Heart left ventricle (tissue), 16 donors: ENCODE results near the gene FOXN3. TPM values are rescaled to one million over a fixed set of nuclear protein-coding genes. Genes with fewer than 3 reads are reported as not detected.

Experiments
- ATAC-seq, 4 donors: fragments of 200-7000 bp; cut with Tn5 transposase; one replicate each; pipeline ENCODE4 v1.9.1; 2020 to 2022; ENCODE audit warnings: moderate library complexity in 4 of 4, mild to moderate bottlenecking in 3 of 4, moderate number of reproducible peaks in 1 of 4
- DNase-seq, 5 donors: peaks; one replicate each; pipeline ENCODE4 v3.0.0-alpha.2; 2020
- H3K27ac ChIP-seq, 12 donors: fragments of 200-600 bp; sonication (generic) in 4 of 12; one replicate each; pipeline versions ENCODE4 v1.5.0 to v1.8.0; 2016 to 2022; ENCODE audit warnings: mild to moderate bottlenecking in 2 of 12
- H3K27me3 ChIP-seq, 9 donors: fragments of 200-600 bp; sonication (generic) in 2 of 9; one replicate each; pipeline versions ENCODE4 v1.5.1 to v1.8.0; 2016 to 2022; ENCODE audit warnings: mild to moderate bottlenecking in 3 of 9
- H3K36me3 ChIP-seq, 9 donors: fragments of 200-600 bp; sonication (generic) in 2 of 9; one replicate each; pipeline versions ENCODE4 v1.5.0 to v1.8.0; 2018 to 2022; ENCODE audit warnings: mild to moderate bottlenecking in 2 of 9
- H3K4me1 ChIP-seq, 12 donors: fragments of 200-600 bp; sonication (generic) in 4 of 12; one replicate each; pipeline versions ENCODE4 v1.5.0 to v1.8.0; 2016 to 2022; ENCODE audit warnings: mild to moderate bottlenecking in 3 of 12
- H3K4me3 ChIP-seq, 12 donors: fragments of 200-600 bp; sonication (generic) in 4 of 12; one replicate each; pipeline versions ENCODE4 v1.5.0 to v1.8.0; 2017 to 2022; ENCODE audit warnings: mild to moderate bottlenecking in 9 of 12, moderate library complexity in 4 of 12
- H3K9me3 ChIP-seq, 12 donors: fragments of 200-600 bp; sonication (generic) in 4 of 12; one replicate each; pipeline versions ENCODE4 v1.5.0 to v1.8.0; 2016 to 2022; ENCODE audit warnings: mild to moderate bottlenecking in 1 of 12
- POLR2A ChIP-seq, 2 donors: fragments of 450-650 bp; IDR thresholded peaks; one replicate each; pipeline ENCODE4 v1.6.1; 2017; ENCODE audit warnings: antibody characterized with exemption in 2 of 2, mild to moderate bottlenecking in 2 of 2, moderate library complexity in 2 of 2
- WGBS, 4 donors: extraction: QIAGEN DNeasy Blood & Tissue Kit in 2 of 4; methylation state at CpG; one replicate each; pipeline versions ENCODE4 v1.1.5 to v1.1.7; 2013 to 2018; 5-methylcytosine and 5-hydroxymethylcytosine counted together
- intact Hi-C, 10 donors: fragments of 100-400 bp; cut with DNase I; formaldehyde crosslinking; loops; one replicate each; pipeline versions ENCODE4 v1.11.1 to v1.14.2; 2022
- polyA plus RNA-seq, 2 donors: library from polyadenylated mRNA; stranded (reverse); fragments of 200-250 nt; gene quantifications; one replicate each; pipeline ENCODE4 v1.2.3, GENCODE V29; 2013
- total RNA-seq, 9 donors: library from RNA; depleted of rRNA in 2 of 9; stranded (reverse); fragments of >200 nt in 2 of 9; fragmentation: NEBNext Ultra II Directional in 3 of 9; extraction: Animal tissue kit (Norgen Biotek cat#: 25700) in 3 of 9; gene quantifications; one replicate each; pipeline versions ENCODE4 v1.1.0 to v1.2.4, GENCODE V29; 2016 to 2023
- TF ChIP-seq, protein P1 (sequence below), 12 donors: fragments of 200-600 bp; sonication (generic) in 4 of 12; IDR thresholded peaks; one replicate each; pipeline versions ENCODE4 v1.5.0 to v1.8.0; 2018 to 2022; ENCODE audit warnings: antibody characterized with exemption in 12 of 12, mild to moderate bottlenecking in 5 of 12
- donor health status: ischemic (EF 13 %, LVEDD 7.1; RV severe dilation, severe dysfunction).
- donor health status: healthy with polysubstance abuse.
- donor health status: DM: no; HTN: yes; CAD: no.
- donor health status: DM: no; HTN: no; CAD: no.
- donor health status: ischemic (EF 25% LVEDD 6.9; RV normal size, moderate dysfunction).
- donor health status: ischemic (EF 25% LVEDD 5.7; RV mildly dilated, moderate dysfunction).
- donor health status: healthy.
- donor health status: DM: yes; HTN: yes; CAD: no.
- donor health status: ischemic (EF 35%, LVEDD 5.7; RV mildly dilated, moderate dysfunction).
- donor health status: nonischemic (EF 11% LVEDD 7.7; RV severe dilation, severe dysfunction).
- donor health status: DM: yes; HTN: yes; CAD: no.
- donor health status: PGD.
- donor health status: ischemic (EF 29% LVEDD 5.4; RV normal size, mild dysfunction).
- donor health status: nonischemic (EF 23%, LVEDD 6.1; RV moderate dilation, normal function).

Gene FOXN3
- total and polyA plus RNA-seq, 11 donors: 24.4 to 161 (median 111) TPM

- Histone ChIP-seq H3K9me3 (peaks cover 0 to 3% (median 0%) of the 10 kb centered on the region in 12 donors), H3K4me1 (peaks cover 0 to 43% (median 21%) of the 10 kb centered on the region in 12 donors), H3K27me3 (no peaks in the 10 kb centered on the region), H3K27ac (no peak overlapping the region), H3K36me3 (peaks cover 0 to 4% (median 0%) of the 10 kb centered on the region in 9 donors), H3K4me3 (no peak overlapping the region)
- no peak for ATAC-seq
- no peak for TF ChIP-seq POLR2A (IDR thresholded peaks at IDR 0.05)
- TF ChIP-seq, protein P1, sequence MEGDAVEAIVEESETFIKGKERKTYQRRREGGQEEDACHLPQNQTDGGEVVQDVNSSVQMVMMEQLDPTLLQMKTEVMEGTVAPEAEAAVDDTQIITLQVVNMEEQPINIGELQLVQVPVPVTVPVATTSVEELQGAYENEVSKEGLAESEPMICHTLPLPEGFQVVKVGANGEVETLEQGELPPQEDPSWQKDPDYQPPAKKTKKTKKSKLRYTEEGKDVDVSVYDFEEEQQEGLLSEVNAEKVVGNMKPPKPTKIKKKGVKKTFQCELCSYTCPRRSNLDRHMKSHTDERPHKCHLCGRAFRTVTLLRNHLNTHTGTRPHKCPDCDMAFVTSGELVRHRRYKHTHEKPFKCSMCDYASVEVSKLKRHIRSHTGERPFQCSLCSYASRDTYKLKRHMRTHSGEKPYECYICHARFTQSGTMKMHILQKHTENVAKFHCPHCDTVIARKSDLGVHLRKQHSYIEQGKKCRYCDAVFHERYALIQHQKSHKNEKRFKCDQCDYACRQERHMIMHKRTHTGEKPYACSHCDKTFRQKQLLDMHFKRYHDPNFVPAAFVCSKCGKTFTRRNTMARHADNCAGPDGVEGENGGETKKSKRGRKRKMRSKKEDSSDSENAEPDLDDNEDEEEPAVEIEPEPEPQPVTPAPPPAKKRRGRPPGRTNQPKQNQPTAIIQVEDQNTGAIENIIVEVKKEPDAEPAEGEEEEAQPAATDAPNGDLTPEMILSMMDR (IDR thresholded peaks at IDR 0.05): no peak
- no peak for DNase-seq
- 93 to 100% (median 99%) methylated on average over 1 of the region's 1 CpG for WGBS, 4 donors
- intact Hi-C loops: no loop called here
Observed at GRCh38 chr14:89260898-89261297, 156.1 kb downstream of the FOXN3 start.

GRCh38 chr14:89259951-89260609, 157.0 kb downstream of the FOXN3 start:
- Histone ChIP-seq H3K4me3 (no peak overlapping the region), H3K9me3 (peaks cover 0 to 3% (median 0%) of the 10 kb centered on the region in 12 donors), H3K27me3 (no peaks in the 10 kb centered on the region), H3K36me3 (no peaks in the 10 kb centered on the region), H3K27ac (no peak overlapping the region), H3K4me1 (peaks cover 0 to 43% (median 21%) of the 10 kb centered on the region in 12 donors)
- no peak for DNase-seq
- intact Hi-C loops: no loop called here
- TF ChIP-seq, protein P1 (IDR thresholded peaks at IDR 0.05): no peak
- TF ChIP-seq POLR2A (IDR thresholded peaks at IDR 0.05): no peak
- ATAC-seq: no peak
- WGBS, 4 donors: 70 to 81% (median 77%) methylated on average over 15 of the region's 15 CpGs

DNA sequence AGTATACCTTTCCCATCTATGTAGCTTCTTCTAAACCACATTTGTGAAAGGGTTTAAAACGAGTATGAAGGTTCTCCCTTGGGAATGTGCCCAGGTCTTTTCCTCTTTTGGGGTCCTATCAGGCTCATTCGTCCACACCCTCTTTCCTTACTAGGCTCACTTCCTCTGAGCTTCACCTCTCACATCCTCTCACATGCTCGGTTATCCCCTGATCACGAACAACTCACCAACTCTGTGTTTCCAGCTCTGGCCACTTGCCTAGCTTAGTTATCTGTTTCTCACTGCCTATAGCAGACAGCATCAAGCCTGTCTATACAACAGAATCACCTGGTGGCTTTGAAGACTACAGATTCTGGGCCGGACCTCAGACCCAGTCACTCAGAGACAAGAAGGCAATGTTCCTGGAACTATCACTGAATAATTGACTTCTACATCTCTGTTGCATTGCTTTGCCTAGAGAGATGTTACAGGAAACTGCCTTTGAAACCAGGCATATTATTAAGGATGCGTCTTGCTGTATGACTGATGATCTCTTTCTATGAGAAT, 158.2 kb downstream of the FOXN3 start:
- 59 to 69% (median 63%) methylated on average over 6 of the region's 6 CpGs for whole genome bisulfite sequencing, 4 donors
- H3K36me3 ChIP-seq: no peaks in the 10 kb centered on the region
- intact Hi-C loops: no loop called here
- ATAC-seq (no peak), DNase-seq (no peak)
- H3K4me1 ChIP-seq: peaks cover 0 to 44% (median 21%) of the 10 kb centered on the region in 12 donors
- H3K27ac ChIP-seq: no peak overlapping the region
- TF ChIP-seq, protein P1 (IDR thresholded peaks at IDR 0.05): no peak
- TF ChIP-seq POLR2A (IDR thresholded peaks at IDR 0.05): no peak
- H3K9me3 ChIP-seq: peaks cover 0 to 3% (median 0%) of the 10 kb centered on the region in 12 donors
- no peaks in the 10 kb centered on the region for H3K27me3 ChIP-seq
- H3K4me3 ChIP-seq: no peak overlapping the region

GRCh38 chr14:89256951-89257350, 160.1 kb downstream of the FOXN3 start:
- TF ChIP-seq, protein P1 (IDR thresholded peaks at IDR 0.05): no peak
- TF ChIP-seq POLR2A (IDR thresholded peaks at IDR 0.05): no peak
- H3K36me3 ChIP-seq: no peaks in the 10 kb centered on the region
- ATAC-seq (no peak), DNase-seq (no peak)
- 89 to 95% (median 91%) methylated on average over 1 of the region's 1 CpG for WGBS, 4 donors
- H3K27me3 ChIP-seq: no peaks in the 10 kb centered on the region
- H3K4me3 ChIP-seq: no peak overlapping the region
- H3K4me1 ChIP-seq: peaks cover 0 to 52% (median 24%) of the 10 kb centered on the region in 12 donors
- intact Hi-C loops: no loop called here
- peaks cover 0 to 3% (median 0%) of the 10 kb centered on the region in 12 donors for H3K9me3 ChIP-seq
- H3K27ac ChIP-seq: no peak overlapping the region
